Activated T-helper 17 cell treated with anti-CD3 and anti-CD28 coated beads, Interleukin-2, amount 50 U/mL, for 72 hours (primary cell): ENCODE data around the gene GTF3C5. TPM values are rescaled to one million over a fixed set of nuclear protein-coding genes. Genes with fewer than 3 reads are reported as not detected.
"Not testable (repeated sequence)": the region's sequence is repeated elsewhere in the genome, so short reads cannot be mapped to it uniquely, and the experiment has no call there.

Experiments
- ATAC-seq: fragments of 150-1000 bp; cut with Tn5 transposase; replicated peaks from 2 replicates; pipeline ENCODE4 v1.10.0; 2021; ENCODE audit warnings: mild to moderate bottlenecking, moderate library complexity
- H3K27ac Mint-ChIP-seq: one replicate; pipeline ENCODE4 v1.8.0; 2022; ENCODE audit warnings: mixed read lengths
- H3K27me3 Mint-ChIP-seq: one replicate; pipeline ENCODE4 v1.8.0; 2022; ENCODE audit warnings: mixed read lengths
- H3K36me3 Mint-ChIP-seq: one replicate; pipeline ENCODE4 v1.8.0; 2022; ENCODE audit warnings: low read depth, mild to moderate bottlenecking, mixed read lengths
- H3K4me1 Mint-ChIP-seq: one replicate; pipeline ENCODE4 v1.8.0; 2022; ENCODE audit warnings: mixed read lengths
- H3K4me3 Mint-ChIP-seq: one replicate; pipeline ENCODE4 v1.8.0; 2022; ENCODE audit warnings: mild to moderate bottlenecking, mixed read lengths
- H3K9me3 Mint-ChIP-seq: one replicate; pipeline ENCODE4 v1.8.0; 2022; ENCODE audit warnings: mixed read lengths
- total RNA-seq, 2 donors: library from RNA; stranded (reverse); gene quantifications; one replicate each; pipeline ENCODE4 v1.2.3, GENCODE V29; 2022

Gene GTF3C5
- total RNA-seq, 2 donors from 2014 or later, result 83.3 to 118 TPM

- no peaks in the 10 kb centered on the region for H3K9me3 Mint-ChIP-seq
- H3K4me3 Mint-ChIP-seq, result no peak overlapping the region
- no peaks in the 10 kb centered on the region for H3K36me3 Mint-ChIP-seq
- no peaks in the 10 kb centered on the region for H3K4me1 Mint-ChIP-seq
- ATAC-seq, result no peak
- H3K27ac Mint-ChIP-seq, result no peak overlapping the region
- no peaks in the 10 kb centered on the region for H3K27me3 Mint-ChIP-seq
These were observed 42.6 kb downstream of the GTF3C5 start for GRCh38 chr9:133073086-133074014.

DNA sequence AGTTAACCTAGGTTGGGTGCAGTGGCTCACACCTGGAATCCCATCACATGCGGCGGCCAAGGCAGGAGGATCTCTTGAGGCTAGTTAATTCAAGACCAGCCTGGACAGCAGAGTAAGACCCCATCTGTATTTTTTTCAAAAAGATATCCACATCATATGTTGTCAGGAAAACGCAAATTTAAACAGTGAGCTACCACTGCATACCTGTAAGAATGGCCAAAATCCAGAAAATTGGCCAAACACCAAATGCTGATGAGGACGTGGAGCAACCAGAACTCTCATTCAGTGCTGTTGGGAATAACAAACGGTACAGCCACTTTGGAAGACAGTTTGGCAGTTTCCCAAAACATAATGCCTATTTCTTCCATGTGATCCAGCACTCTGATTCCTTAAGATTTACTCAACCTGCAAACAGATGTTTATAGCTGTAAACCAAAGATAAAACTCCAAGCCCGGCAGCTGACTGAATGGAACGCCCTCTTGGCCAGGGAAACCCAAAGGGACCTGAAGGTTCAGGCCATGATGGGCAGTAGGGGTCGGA is 43.4 kb downstream of the GTF3C5 start:
- Mint-ChIP-seq H3K27ac (no peak overlapping the region), H3K27me3 (no peaks in the 10 kb centered on the region), H3K9me3 (no peaks in the 10 kb centered on the region), H3K4me3 (no peak overlapping the region), H3K4me1 (no peaks in the 10 kb centered on the region), H3K36me3 (no peaks in the 10 kb centered on the region)
- ATAC-seq, result no peak

- Mint-ChIP-seq H3K9me3 (no peaks in the 10 kb centered on the region), H3K36me3 (no peaks in the 10 kb centered on the region), H3K27me3 (peaks cover 6% of the 10 kb centered on the region), H3K4me1 (no peaks in the 10 kb centered on the region), H3K4me3 (no peak overlapping the region), H3K27ac (no peak overlapping the region)
- no peak for ATAC-seq
These were observed 45.3 kb downstream of the GTF3C5 start for GRCh38 chr9:133075925-133076630.

DNA sequence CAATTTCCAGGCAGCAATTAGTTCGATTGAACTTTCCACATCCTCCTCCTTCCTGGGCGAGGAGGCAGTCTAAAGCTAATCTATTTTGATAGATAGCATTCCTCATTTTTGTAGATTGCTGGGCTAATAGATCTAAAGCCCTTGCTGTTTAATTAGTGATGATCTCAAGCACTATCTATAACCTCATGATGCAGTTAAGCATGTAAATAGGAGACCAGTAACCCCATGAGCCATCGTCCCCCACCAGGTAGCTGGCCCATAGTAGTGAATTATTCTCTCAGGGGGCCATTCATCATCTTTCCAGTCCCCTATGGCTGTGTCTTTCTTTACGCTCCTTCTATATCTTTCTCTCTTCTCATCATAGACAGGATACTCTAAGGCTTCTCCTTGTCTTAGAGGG is 45.9 kb downstream of the GTF3C5 start:
- Mint-ChIP-seq H3K4me3 (no peak overlapping the region), H3K9me3 (no peaks in the 10 kb centered on the region), H3K36me3 (no peaks in the 10 kb centered on the region), H3K4me1 (no peaks in the 10 kb centered on the region), H3K27me3 (peaks cover 6% of the 10 kb centered on the region), H3K27ac (no peak overlapping the region)
- no peak for ATAC-seq

- Mint-ChIP-seq H3K27me3 (peaks cover 6% of the 10 kb centered on the region), H3K9me3 (no peaks in the 10 kb centered on the region), H3K4me3 (no peak overlapping the region), H3K27ac (no peak overlapping the region), H3K4me1 (no peaks in the 10 kb centered on the region), H3K36me3 (no peaks in the 10 kb centered on the region)
- ATAC-seq, result no peak
These were observed 47.7 kb downstream of the GTF3C5 start for GRCh38 chr9:133078486-133078885.

GRCh38 chr9:133080161-133080560 is 49.4 kb downstream of the GTF3C5 start:
- H3K36me3 Mint-ChIP-seq, result no peaks in the 10 kb centered on the region
- H3K27ac Mint-ChIP-seq, result no peak overlapping the region
- no peaks in the 10 kb centered on the region for H3K9me3 Mint-ChIP-seq
- peaks cover 6% of the 10 kb centered on the region for H3K27me3 Mint-ChIP-seq
- no peak overlapping the region for H3K4me3 Mint-ChIP-seq
- H3K4me1 Mint-ChIP-seq, result no peaks in the 10 kb centered on the region
- ATAC-seq, result no peak

- not testable (repeated sequence) for ATAC-seq, H3K9me3 Mint-ChIP-seq, H3K27ac Mint-ChIP-seq, H3K4me3 Mint-ChIP-seq, H3K27me3 Mint-ChIP-seq, H3K36me3 Mint-ChIP-seq, H3K4me1 Mint-ChIP-seq
These were observed 50.3 kb downstream of the GTF3C5 start for GRCh38 chr9:133080786-133081779.

- H3K4me3 Mint-ChIP-seq, H3K27me3 Mint-ChIP-seq, H3K9me3 Mint-ChIP-seq, H3K4me1 Mint-ChIP-seq, ATAC-seq, H3K36me3 Mint-ChIP-seq, H3K27ac Mint-ChIP-seq: not testable (repeated sequence)
These were observed 51.3 kb downstream of the GTF3C5 start for GRCh38 chr9:133081957-133082644.

DNA sequence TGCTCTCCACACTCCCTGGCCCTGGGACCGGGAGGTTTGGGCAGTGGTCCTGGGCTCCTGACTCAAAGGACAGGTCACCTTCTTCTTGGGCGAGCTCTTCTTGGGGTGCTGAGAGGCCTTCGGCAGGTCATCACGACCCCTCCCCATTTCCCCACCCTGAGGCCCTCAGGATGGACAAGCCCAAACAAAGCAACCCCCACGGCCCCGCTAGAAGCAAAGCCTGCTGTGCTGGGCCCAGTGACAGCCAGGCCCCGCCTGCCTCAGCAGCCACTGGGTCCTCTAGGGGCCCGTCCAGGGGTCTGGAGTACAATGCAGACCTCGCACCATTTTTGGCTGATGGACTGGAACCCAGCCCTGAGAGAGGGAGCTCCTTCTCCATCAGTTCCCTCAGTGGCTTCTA is 52.9 kb downstream of the GTF3C5 start:
- H3K4me3 Mint-ChIP-seq, H3K36me3 Mint-ChIP-seq, ATAC-seq, H3K27ac Mint-ChIP-seq, H3K4me1 Mint-ChIP-seq, H3K27me3 Mint-ChIP-seq, H3K9me3 Mint-ChIP-seq: not testable (repeated sequence)

DNA sequence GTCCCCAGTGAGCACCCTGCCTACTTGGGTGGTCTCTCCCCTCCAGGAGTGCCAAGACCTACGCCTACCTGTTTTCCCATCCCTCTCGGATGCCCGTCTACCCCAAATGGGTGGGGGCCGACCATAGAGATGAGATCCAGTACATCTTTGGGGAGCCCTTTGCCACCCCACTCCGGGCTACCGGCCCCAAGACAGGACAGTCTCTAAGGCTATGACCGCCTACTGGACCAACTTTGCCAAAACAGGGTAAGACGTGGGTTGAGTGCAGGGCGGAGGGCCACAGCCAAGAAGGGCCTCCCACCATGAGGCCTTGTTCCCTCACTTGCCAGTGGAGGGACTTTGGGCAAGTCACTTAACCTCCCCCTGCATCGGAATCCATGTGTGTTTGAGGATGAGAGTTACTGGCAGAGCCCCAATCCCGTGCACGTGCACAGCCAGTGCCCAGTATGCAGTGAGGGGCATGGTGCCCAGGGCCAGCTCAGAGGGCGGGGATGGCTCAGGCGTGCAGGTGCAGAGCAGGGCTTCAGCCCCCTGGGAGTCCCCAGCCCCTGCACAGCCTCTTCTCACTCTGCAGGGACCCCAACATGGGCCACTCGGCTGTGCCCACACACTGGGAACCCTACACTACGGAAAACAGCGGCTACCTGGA is 55.5 kb downstream of the GTF3C5 start:
- not testable (repeated sequence) for H3K4me1 Mint-ChIP-seq, H3K4me3 Mint-ChIP-seq, H3K36me3 Mint-ChIP-seq, ATAC-seq, H3K9me3 Mint-ChIP-seq, H3K27ac Mint-ChIP-seq, H3K27me3 Mint-ChIP-seq

- H3K4me1 Mint-ChIP-seq, result no peaks in the 10 kb centered on the region
- H3K4me3 Mint-ChIP-seq, result no peak overlapping the region
- ATAC-seq, result no peak
- no peaks in the 10 kb centered on the region for H3K27me3 Mint-ChIP-seq
- H3K27ac Mint-ChIP-seq, result no peak overlapping the region
- H3K36me3 Mint-ChIP-seq, result no peaks in the 10 kb centered on the region
- H3K9me3 Mint-ChIP-seq, result no peaks in the 10 kb centered on the region
These were observed 56.1 kb downstream of the GTF3C5 start for GRCh38 chr9:133086894-133087293.

DNA sequence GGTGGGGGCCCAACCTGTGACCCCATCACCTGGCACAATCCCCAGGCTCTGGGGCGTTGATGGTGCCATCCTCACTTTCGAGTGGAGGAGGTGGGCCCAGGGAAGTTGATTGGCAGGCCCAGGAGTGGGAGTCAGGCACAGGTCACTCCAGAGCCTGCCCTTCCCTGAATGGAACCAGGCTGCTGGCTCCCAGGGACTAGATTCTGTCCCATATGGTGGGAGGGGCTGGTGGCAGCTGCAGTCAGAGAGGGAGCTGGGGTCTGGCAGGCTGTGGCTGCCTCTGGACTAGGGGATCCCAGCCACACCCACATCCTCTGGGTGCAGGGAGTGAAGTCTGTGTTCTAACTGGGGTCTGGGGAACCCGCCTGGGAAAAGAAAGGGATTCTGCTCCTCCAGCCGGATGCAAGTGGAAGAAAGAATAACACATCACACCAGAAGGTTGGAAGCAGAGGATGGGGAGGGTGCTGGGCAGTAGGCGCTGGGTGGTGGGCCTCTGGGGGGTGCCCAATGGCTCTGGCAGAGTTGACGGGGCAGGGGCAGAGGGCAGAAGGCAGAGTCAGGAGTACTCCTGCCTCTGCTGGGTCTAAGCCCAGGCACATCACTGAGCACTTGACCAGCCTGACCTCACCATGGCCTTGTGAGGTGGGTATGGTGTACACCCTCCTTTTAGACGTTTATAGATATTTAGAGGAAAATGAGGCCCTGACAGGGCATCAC is 56.8 kb downstream of the GTF3C5 start:
- Mint-ChIP-seq H3K4me1 (no peaks in the 10 kb centered on the region), H3K36me3 (no peaks in the 10 kb centered on the region), H3K27ac (no peak overlapping the region), H3K4me3 (no peak overlapping the region), H3K27me3 (no peaks in the 10 kb centered on the region), H3K9me3 (no peaks in the 10 kb centered on the region)
- ATAC-seq, result no peak
